ENCODE measurements around the gene CLIC6.

The CLIC6 gene

DNA sequence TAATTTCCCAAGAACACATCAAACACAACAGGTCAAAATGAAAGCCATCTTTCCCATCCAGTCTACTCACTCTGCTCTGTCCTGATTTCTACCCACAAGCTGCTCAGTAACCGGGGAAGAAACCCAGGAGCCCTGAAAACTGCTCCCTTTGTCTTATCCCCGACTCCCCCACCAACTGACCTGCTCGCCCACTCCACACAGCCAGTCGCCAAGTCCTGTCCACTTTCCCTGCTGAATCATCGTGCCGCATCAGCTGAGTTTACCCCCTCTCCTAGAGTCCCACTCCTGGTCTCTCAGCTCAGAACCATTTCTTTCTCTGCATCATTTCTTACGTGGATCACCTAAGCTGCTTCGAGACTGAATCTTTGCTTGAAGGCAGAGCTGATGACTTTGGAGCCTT lies 42.7 kb upstream of the CLIC6 start:
- Histone ChIP-seq H3K4me3 (ENCODE audit: low read depth, low read length) (no peak overlapping the region), H3K27me3 (replicated peaks) (peaks cover 4% of the 10 kb centered on the region), H3K36me3 (replicated peaks) (no peaks in the 10 kb centered on the region), H3K27ac (no peak overlapping the region)
- no peak for DNase-seq
- in situ Hi-C loops (cut with HindIII; ENCODE audit: low pct_ligation_motif_present, low sequenced_read_pairs), result no loop called here
- TF ChIP-seq, protein P1, sequence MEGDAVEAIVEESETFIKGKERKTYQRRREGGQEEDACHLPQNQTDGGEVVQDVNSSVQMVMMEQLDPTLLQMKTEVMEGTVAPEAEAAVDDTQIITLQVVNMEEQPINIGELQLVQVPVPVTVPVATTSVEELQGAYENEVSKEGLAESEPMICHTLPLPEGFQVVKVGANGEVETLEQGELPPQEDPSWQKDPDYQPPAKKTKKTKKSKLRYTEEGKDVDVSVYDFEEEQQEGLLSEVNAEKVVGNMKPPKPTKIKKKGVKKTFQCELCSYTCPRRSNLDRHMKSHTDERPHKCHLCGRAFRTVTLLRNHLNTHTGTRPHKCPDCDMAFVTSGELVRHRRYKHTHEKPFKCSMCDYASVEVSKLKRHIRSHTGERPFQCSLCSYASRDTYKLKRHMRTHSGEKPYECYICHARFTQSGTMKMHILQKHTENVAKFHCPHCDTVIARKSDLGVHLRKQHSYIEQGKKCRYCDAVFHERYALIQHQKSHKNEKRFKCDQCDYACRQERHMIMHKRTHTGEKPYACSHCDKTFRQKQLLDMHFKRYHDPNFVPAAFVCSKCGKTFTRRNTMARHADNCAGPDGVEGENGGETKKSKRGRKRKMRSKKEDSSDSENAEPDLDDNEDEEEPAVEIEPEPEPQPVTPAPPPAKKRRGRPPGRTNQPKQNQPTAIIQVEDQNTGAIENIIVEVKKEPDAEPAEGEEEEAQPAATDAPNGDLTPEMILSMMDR (IDR thresholded peaks at IDR 0.05; ENCODE audit: low read depth, low read length, missing control alignments), result no peak

- peaks cover 6% of the 10 kb centered on the region for H3K27me3 ChIP-seq (replicated peaks)
- no peaks in the 10 kb centered on the region for H3K36me3 ChIP-seq (replicated peaks)
- DNase-seq, result peak; percentile 32
- H3K4me3 ChIP-seq (ENCODE audit: low read depth, low read length), result no peak overlapping the region
- no peak overlapping the region for H3K27ac ChIP-seq
- in situ Hi-C loops (cut with HindIII; ENCODE audit: low pct_ligation_motif_present, low sequenced_read_pairs), result no loop called here
- TF ChIP-seq, protein P1 (IDR thresholded peaks at IDR 0.05; ENCODE audit: low read depth, low read length, missing control alignments), result peak; percentile 82
These were observed 38.2 kb upstream of the CLIC6 start for GRCh38 chr21:34630536-34631143.

GRCh38 chr21:34632498-34632897 lies 36.3 kb upstream of the CLIC6 start:
- no peaks in the 10 kb centered on the region for H3K36me3 ChIP-seq (replicated peaks)
- peaks cover 6% of the 10 kb centered on the region for H3K27me3 ChIP-seq (replicated peaks)
- H3K27ac ChIP-seq, result no peak overlapping the region
- in situ Hi-C loops (cut with HindIII; ENCODE audit: low pct_ligation_motif_present, low sequenced_read_pairs), result no loop called here
- DNase-seq, result no peak
- TF ChIP-seq, protein P1 (IDR thresholded peaks at IDR 0.05; ENCODE audit: low read depth, low read length, missing control alignments), result no peak
- no peak overlapping the region for H3K4me3 ChIP-seq (ENCODE audit: low read depth, low read length)

DNA sequence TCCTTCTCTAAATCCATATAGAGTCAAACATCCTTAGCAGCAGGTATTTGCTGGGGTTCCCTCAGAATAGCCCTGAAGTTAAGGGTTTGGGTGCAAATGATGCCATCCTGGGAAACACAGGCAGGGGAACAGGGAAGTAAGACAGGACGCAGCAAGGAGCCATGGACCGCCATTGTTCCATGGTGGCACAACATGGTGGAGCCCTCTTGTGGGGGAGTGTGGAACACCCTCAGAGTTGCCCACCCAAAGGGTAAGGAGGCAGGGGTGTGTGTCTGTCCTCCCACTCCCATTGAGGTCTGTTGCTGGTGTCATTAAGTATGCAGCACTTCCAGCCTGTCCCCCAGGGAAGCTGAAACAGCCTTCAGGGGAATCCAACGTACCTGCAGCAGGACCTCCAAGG lies 33.5 kb upstream of the CLIC6 start:
- TF ChIP-seq, protein P1 (IDR thresholded peaks at IDR 0.05; ENCODE audit: low read depth, low read length, missing control alignments), result peak; percentile 56
- in situ Hi-C loops (cut with HindIII; ENCODE audit: low pct_ligation_motif_present, low sequenced_read_pairs), result no loop called here
- no peak for DNase-seq
- H3K36me3 ChIP-seq (replicated peaks), result no peaks in the 10 kb centered on the region
- H3K27me3 ChIP-seq (replicated peaks), result peaks cover 6% of the 10 kb centered on the region
- H3K27ac ChIP-seq, result no peak overlapping the region
- no peak overlapping the region for H3K4me3 ChIP-seq (ENCODE audit: low read depth, low read length)

DNA sequence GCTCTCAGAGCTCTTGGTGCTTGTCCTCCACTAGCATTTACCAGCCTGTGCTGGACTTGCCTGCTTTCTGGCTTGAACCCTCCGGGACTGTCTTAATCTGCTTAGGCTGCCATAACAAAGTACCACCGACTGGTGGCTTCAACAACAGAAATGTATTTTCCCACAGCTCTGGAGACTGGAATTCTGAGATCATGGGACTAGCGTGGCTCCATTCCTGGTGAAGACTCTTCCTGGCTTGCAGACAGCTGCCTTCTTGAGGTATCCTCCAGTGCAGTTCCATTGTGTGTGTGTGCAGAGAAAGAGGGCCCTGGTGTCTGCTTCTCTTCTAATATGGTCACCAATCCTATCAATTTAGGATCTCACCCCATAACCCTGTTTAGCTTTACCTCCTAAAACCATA lies 31.8 kb upstream of the CLIC6 start:
- no peaks in the 10 kb centered on the region for H3K36me3 ChIP-seq (replicated peaks)
- no peak overlapping the region for H3K27ac ChIP-seq
- in situ Hi-C loops (cut with HindIII; ENCODE audit: low pct_ligation_motif_present, low sequenced_read_pairs), result no loop called here
- H3K27me3 ChIP-seq (replicated peaks), result peaks cover 5% of the 10 kb centered on the region
- TF ChIP-seq, protein P1 (IDR thresholded peaks at IDR 0.05; ENCODE audit: low read depth, low read length, missing control alignments), result no peak
- no peak overlapping the region for H3K4me3 ChIP-seq (ENCODE audit: low read depth, low read length)
- DNase-seq, result no peak

DNA sequence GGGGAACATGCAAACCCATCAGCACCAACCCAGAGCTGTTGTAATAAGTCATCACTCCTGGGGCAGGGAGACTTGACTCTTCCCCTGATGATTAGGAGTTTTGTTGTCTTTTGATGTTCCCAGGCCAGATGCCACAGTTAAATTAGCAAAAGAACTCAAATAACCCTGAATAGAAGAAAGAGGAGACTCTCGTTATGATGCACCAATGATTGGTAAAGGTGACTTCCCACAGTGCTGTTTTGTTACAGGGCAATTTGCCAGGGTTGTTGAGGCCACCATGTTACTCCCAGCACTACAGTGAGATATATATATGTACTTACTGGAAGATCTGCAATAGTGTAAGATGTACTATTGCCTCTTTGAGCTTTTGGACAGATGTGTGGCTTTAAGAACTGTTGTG lies 29.5 kb upstream of the CLIC6 start:
- Histone ChIP-seq H3K36me3 (replicated peaks) (no peaks in the 10 kb centered on the region), H3K4me3 (ENCODE audit: low read depth, low read length) (no peak overlapping the region), H3K27ac (no peak overlapping the region), H3K27me3 (replicated peaks) (no peaks in the 10 kb centered on the region)
- no peak for DNase-seq
- in situ Hi-C loops (cut with HindIII; ENCODE audit: low pct_ligation_motif_present, low sequenced_read_pairs), result no loop called here
- TF ChIP-seq, protein P1 (IDR thresholded peaks at IDR 0.05; ENCODE audit: low read depth, low read length, missing control alignments), result no peak

Data from brain microvascular endothelial cell (primary cell).